Trophoblast cell (in vitro differentiated cells and primary cell): ENCODE data around the gene ATP1B2.

Experiments used
- DNase-seq, 2 donors: peaks; one replicate each; pipeline ENCODE4 v3.0.0-alpha.2; 2016
- H2AFZ ChIP-seq: 2 replicates; pipeline ENCODE4 v1.6.1; 2013; ENCODE audit warnings: low read length, moderate library complexity, mild to moderate bottlenecking; ENCODE audit not compliant: insufficient read depth, poor library complexity
- H2AK5ac ChIP-seq: 2 replicates; pipeline ENCODE4 v1.6.1; 2013; ENCODE audit warnings: mild to moderate bottlenecking, low read length
- H2BK120ac ChIP-seq: 2 replicates; pipeline ENCODE4 v1.6.1; 2013; ENCODE audit warnings: low read length, mild to moderate bottlenecking, moderate library complexity; ENCODE audit not compliant: insufficient read depth, poor library complexity
- H2BK12ac ChIP-seq: 2 replicates; pipeline ENCODE4 v1.6.1; 2013; ENCODE audit warnings: mild to moderate bottlenecking, low read length, moderate library complexity
- H2BK5ac ChIP-seq: 2 replicates; pipeline ENCODE4 v1.6.1; 2013; ENCODE audit warnings: low read length, low read depth, moderate library complexity, mild to moderate bottlenecking; ENCODE audit not compliant: poor library complexity
- H3K14ac ChIP-seq: 2 replicates; pipeline ENCODE4 v1.6.1; 2013; ENCODE audit warnings: mild to moderate bottlenecking, low read length
- H3K18ac ChIP-seq: 2 replicates; pipeline ENCODE4 v1.6.1; 2013; ENCODE audit warnings: mild to moderate bottlenecking, low read length
- H3K23ac ChIP-seq: 2 replicates; pipeline ENCODE4 v1.6.1; 2013; ENCODE audit warnings: low read length
- H3K27ac ChIP-seq: 2 replicates; pipeline ENCODE4 v1.5.1; 2013; ENCODE audit warnings: low read depth, mild to moderate bottlenecking, inconsistent platforms, low read length, moderate library complexity
- H3K27me3 ChIP-seq: 2 replicates; pipeline ENCODE4 v1.6.1; 2013; ENCODE audit warnings: inconsistent platforms, mild to moderate bottlenecking, low read length, moderate library complexity; ENCODE audit not compliant: insufficient read depth
- H3K36me3 ChIP-seq, 2 experiments: 1 replicate in 1 of 2; 2 replicates in 1 of 2; pipeline ENCODE4 v1.6.1; 2013; ENCODE audit warnings: low read length in 2 of 2, mild to moderate bottlenecking in 2 of 2, moderate library complexity in 1 of 2; ENCODE audit not compliant: insufficient read depth in 2 of 2, control insufficient read depth in 1 of 2
- H3K4ac ChIP-seq: 2 replicates; pipeline ENCODE4 v1.6.1; 2013; ENCODE audit warnings: low read depth, mild to moderate bottlenecking, low read length, moderate library complexity
- H3K4me1 ChIP-seq, 2 experiments: 1 replicate in 1 of 2; 2 replicates in 1 of 2; pipeline ENCODE4 v1.6.1; 2013; ENCODE audit warnings: low read length in 2 of 2, mild to moderate bottlenecking in 2 of 2, moderate library complexity in 1 of 2; ENCODE audit not compliant: insufficient read depth in 2 of 2, control insufficient read depth in 1 of 2
- H3K4me2 ChIP-seq: 2 replicates; pipeline ENCODE4 v1.6.1; 2013; ENCODE audit warnings: inconsistent platforms, mild to moderate bottlenecking, low read length, moderate library complexity
- H3K4me3 ChIP-seq: 2 replicates; pipeline ENCODE4 v1.5.1; 2013; ENCODE audit warnings: mild to moderate bottlenecking, low read depth, low read length, inconsistent platforms
- H3K79me1 ChIP-seq: one replicate; pipeline ENCODE4 v1.6.1; 2013; ENCODE audit warnings: low read length
- H3K79me2 ChIP-seq: 2 replicates; pipeline ENCODE4 v1.6.1; 2013; ENCODE audit warnings: low read length, mild to moderate bottlenecking; ENCODE audit not compliant: control insufficient read depth, insufficient read depth, poor library complexity
- H3K9ac ChIP-seq: 2 replicates; pipeline ENCODE4 v1.6.1; 2013; ENCODE audit warnings: mild to moderate bottlenecking, low read length
- H3K9me3 ChIP-seq: 2 replicates; pipeline ENCODE4 v1.6.1; 2013; ENCODE audit warnings: low read depth, mild to moderate bottlenecking, control low read depth, inconsistent platforms, low read length; ENCODE audit not compliant: insufficient read depth
- H4K12ac ChIP-seq: 2 replicates; pipeline ENCODE4 v1.6.1; 2013; ENCODE audit warnings: low read depth, mild to moderate bottlenecking, low read length, moderate library complexity
- H4K8ac ChIP-seq: 2 replicates; pipeline ENCODE4 v1.6.1; 2013; ENCODE audit warnings: low read depth, mild to moderate bottlenecking, low read length, moderate library complexity
- H4K91ac ChIP-seq: one replicate; pipeline ENCODE4 v1.6.1; 2013; ENCODE audit warnings: low read depth, mild to moderate bottlenecking, low read length, moderate library complexity
- WGBS: extraction: QIAGEN DNeasy Blood & Tissue Kit; methylation state at CpG from one replicate; pipeline ENCODE4 v1.1.7; 2013; ENCODE audit warnings: missing lambda C conversion rate; ENCODE audit not compliant: insufficient read length, insufficient coverage; ENCODE audit errors: extremely low coverage; 5-methylcytosine and 5-hydroxymethylcytosine counted together

Gene ATP1B2

GRCh38 chr17:7701681-7702080, 51.0 kb downstream of the ATP1B2 start:
- H3K4me1 ChIP-seq: peaks cover 28 to 29% of the 10 kb centered on the region in 2 experiments
- H2BK5ac ChIP-seq: no peak overlapping the region
- H2BK120ac ChIP-seq: no peak overlapping the region
- no peak overlapping the region for H3K27ac ChIP-seq
- H3K9ac ChIP-seq: no peak overlapping the region
- H4K12ac ChIP-seq: no peak overlapping the region
- H4K91ac ChIP-seq: no peak overlapping the region
- H2AFZ ChIP-seq: no peak overlapping the region
- H3K79me1 ChIP-seq: no peaks in the 10 kb centered on the region
- H2AK5ac ChIP-seq: no peak overlapping the region
- no peak overlapping the region for H2BK12ac ChIP-seq
- no peaks in the 10 kb centered on the region for H3K9me3 ChIP-seq
- no peak overlapping the region for H3K4ac ChIP-seq
- H3K36me3 ChIP-seq: peaks cover 17 to 20% of the 10 kb centered on the region in 2 experiments
- no peak for DNase-seq
- H3K27me3 ChIP-seq: peaks cover 4% of the 10 kb centered on the region
- no peak overlapping the region for H4K8ac ChIP-seq
- WGBS: no CpG with 5 or more reads among the region's 14 CpGs
- H3K14ac ChIP-seq: no peak overlapping the region
- no peak overlapping the region for H3K23ac ChIP-seq
- H3K4me3 ChIP-seq: no peak overlapping the region
- H3K18ac ChIP-seq: no peak overlapping the region
- H3K79me2 ChIP-seq: no peaks in the 10 kb centered on the region
- H3K4me2 ChIP-seq: no peak overlapping the region

- H3K23ac ChIP-seq: no peak overlapping the region
- H4K12ac ChIP-seq: no peak overlapping the region
- H3K9ac ChIP-seq: no peak overlapping the region
- peaks cover 28 to 29% of the 10 kb centered on the region in 2 experiments for H3K4me1 ChIP-seq
- peak overlapping the region; percentile 8 for H2BK12ac ChIP-seq
- no peak overlapping the region for H2AK5ac ChIP-seq
- no peak overlapping the region for H2BK120ac ChIP-seq
- H3K4ac ChIP-seq: no peak overlapping the region
- no peak overlapping the region for H3K14ac ChIP-seq
- H2BK5ac ChIP-seq: no peak overlapping the region
- H4K8ac ChIP-seq: no peak overlapping the region
- DNase-seq: no peak
- no peaks in the 10 kb centered on the region for H3K79me1 ChIP-seq
- H3K27ac ChIP-seq: no peak overlapping the region
- H3K9me3 ChIP-seq: no peaks in the 10 kb centered on the region
- no peak overlapping the region for H3K4me2 ChIP-seq
- no peak overlapping the region for H4K91ac ChIP-seq
- peaks cover 4% of the 10 kb centered on the region for H3K27me3 ChIP-seq
- H2AFZ ChIP-seq: no peak overlapping the region
- no peak overlapping the region for H3K18ac ChIP-seq
- H3K36me3 ChIP-seq: peaks cover 16 to 19% of the 10 kb centered on the region in 2 experiments
- no CpG with 5 or more reads among the region's 13 CpGs for WGBS
- H3K4me3 ChIP-seq: no peak overlapping the region
- no peaks in the 10 kb centered on the region for H3K79me2 ChIP-seq
Measured at GRCh38 chr17:7702776-7703175, 52.0 kb downstream of the ATP1B2 start.

GRCh38 chr17:7703584-7704479, 53.1 kb downstream of the ATP1B2 start:
- peaks cover 16 to 19% of the 10 kb centered on the region in 2 experiments for H3K36me3 ChIP-seq
- H3K9me3 ChIP-seq: no peaks in the 10 kb centered on the region
- no peak overlapping the region for H3K4me3 ChIP-seq
- H4K91ac ChIP-seq: no peak overlapping the region
- peak overlapping the region; percentile 68 for H3K4me2 ChIP-seq
- no peak overlapping the region for H3K27ac ChIP-seq
- H2AFZ ChIP-seq: no peak overlapping the region
- H2BK120ac ChIP-seq: no peak overlapping the region
- peaks cover 4% of the 10 kb centered on the region for H3K27me3 ChIP-seq
- no peak overlapping the region for H3K14ac ChIP-seq
- H3K79me2 ChIP-seq: no peaks in the 10 kb centered on the region
- H3K4me1 ChIP-seq: peaks cover 28 to 29% of the 10 kb centered on the region in 2 experiments
- no peak overlapping the region for H3K18ac ChIP-seq
- H3K79me1 ChIP-seq: no peaks in the 10 kb centered on the region
- H4K12ac ChIP-seq: no peak overlapping the region
- H2BK5ac ChIP-seq: no peak overlapping the region
- H3K23ac ChIP-seq: no peak overlapping the region
- no CpG with 5 or more reads among the region's 24 CpGs for WGBS
- no peak overlapping the region for H2BK12ac ChIP-seq
- no peak overlapping the region for H3K4ac ChIP-seq
- peak in 1 of 2 donors; percentile 16 for DNase-seq
- H3K9ac ChIP-seq: no peak overlapping the region
- H4K8ac ChIP-seq: no peak overlapping the region
- no peak overlapping the region for H2AK5ac ChIP-seq

- Histone ChIP-seq H4K8ac (no peak within 1 kb of the TSS), H3K79me1 (no peaks in the 10 kb centered on the region), H4K91ac (peak within 1 kb of the TSS; percentile 49), H3K27ac (no peak within 1 kb of the TSS), H3K23ac (no peak within 1 kb of the TSS), H3K27me3 (peaks cover 4% of the 10 kb centered on the region), H3K14ac (peak within 1 kb of the TSS; percentile 55), H3K4me1 (peaks cover 28 to 29% of the 10 kb centered on the region in 2 experiments), H3K36me3 (peaks cover 16 to 19% of the 10 kb centered on the region in 2 experiments), H2BK5ac (no peak within 1 kb of the TSS), H2AK5ac (no peak within 1 kb of the TSS), H3K4me3 (peak within 1 kb of the TSS; percentile 68), H2AFZ (peak within 1 kb of the TSS; percentile 55), H3K18ac (peak within 1 kb of the TSS; percentile 88), H2BK120ac (no peak within 1 kb of the TSS), H4K12ac (peak within 1 kb of the TSS; percentile 2), H3K9ac (peak within 1 kb of the TSS; percentile 23), H3K4me2 (peak within 1 kb of the TSS; percentile 68), H3K4ac (no peak within 1 kb of the TSS), H3K9me3 (no peaks in the 10 kb centered on the region), H2BK12ac (no peak within 1 kb of the TSS), H3K79me2 (no peaks in the 10 kb centered on the region)
- no CpG with 5 or more reads among the region's 45 CpGs for WGBS
- DNase-seq: peak in 1 of 2 donors; percentile 14
Measured at GRCh38 chr17:7704601-7705268, 54.0 kb downstream of the ATP1B2 start, which contains the start of gene EFNB3. Gene EFNB3 (plus strand): TSS chr17:7705202. CDS start chr17:7705599, 397 bp downstream.
